ENCODE data around the gene PLAU.
"Not testable (repeated sequence)": the region's sequence is repeated elsewhere in the genome, so short reads cannot be mapped to it uniquely, and the experiment has no call there.

The PLAU gene

GRCh38 chr10:73955719-73956118 lies 44.8 kb downstream of the PLAU start:
- DNase-seq, result no peak

GRCh38 chr10:73956476-73957359 lies 45.8 kb downstream of the PLAU start:
- DNase-seq, result no peak

- no peak for DNase-seq
Observed at GRCh38 chr10:73959484-73960243, 48.7 kb downstream of the PLAU start.

GRCh38 chr10:73962386-73962785 lies 51.5 kb downstream of the PLAU start:
- no peak for DNase-seq

GRCh38 chr10:73963533-73963932 lies 52.6 kb downstream of the PLAU start:
- DNase-seq, result not testable (repeated sequence)

GRCh38 chr10:73964743-73965142 lies 53.8 kb downstream of the PLAU start:
- DNase-seq, result no peak

GRCh38 chr10:73965267-73965889 lies 54.4 kb downstream of the PLAU start:
- DNase-seq, result not testable (repeated sequence)

GRCh38 chr10:73965890-73966768 lies 55.2 kb downstream of the PLAU start:
- DNase-seq, result no peak

GRCh38 chr10:73967022-73967429 lies 56.1 kb downstream of the PLAU start:
- DNase-seq, result no peak
